ENCODE data around the gene CFAP52. TPM values are rescaled to one million over a fixed set of nuclear protein-coding genes. Genes with fewer than 3 reads are reported as not detected.

The CFAP52 gene
- total RNA-seq, 4 donors from 2014 or later = 0.40 to 4.2 TPM; not detected in 2

DNA sequence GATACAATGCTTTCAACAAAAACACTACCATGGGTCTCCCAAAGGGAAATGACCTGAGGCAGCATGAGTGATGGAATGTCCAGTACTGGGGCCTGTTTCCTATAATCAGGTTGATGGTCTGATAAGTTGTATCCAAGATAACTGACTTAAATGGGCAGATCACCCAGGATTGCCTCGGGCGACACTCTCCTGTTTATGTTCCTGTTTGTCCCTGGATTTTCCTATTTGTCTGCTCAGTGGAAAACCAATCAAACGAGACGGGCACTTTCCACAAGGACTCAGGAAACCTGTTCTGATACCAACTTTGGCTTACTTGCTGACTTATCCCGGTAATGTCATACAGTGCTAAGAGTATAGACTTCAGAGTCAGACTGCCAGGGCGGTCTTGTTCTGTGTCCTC, 96.2 kb downstream of the CFAP52 start:
- no peak overlapping the region for H3K4me3 ChIP-seq
- H3K9me3 ChIP-seq = no peaks in the 10 kb centered on the region
- no peak overlapping the region for H3K27ac ChIP-seq
- no peak for ATAC-seq
- 94 to 96% methylated on average over 5 to 6 of the region's 6 CpGs for WGBS, 2 donors (ENCODE audit: low coverage in 1 of 2)
- no peaks in the 10 kb centered on the region for H3K36me3 ChIP-seq
- no peaks in the 10 kb centered on the region for H3K4me1 ChIP-seq
- H3K27me3 ChIP-seq = peaks cover 21% of the 10 kb centered on the region
- TF ChIP-seq POLR2A (IDR thresholded peaks at IDR 0.05) = no peak
- TF ChIP-seq EP300 (IDR thresholded peaks at IDR 0.05) = no peak
- TF ChIP-seq CTCF (IDR thresholded peaks at IDR 0.05) = no peak
- TF ChIP-seq POLR2AphosphoS5 (IDR thresholded peaks at IDR 0.05) = no peak

GRCh38 chr17:9676084-9676483, 99.6 kb downstream of the CFAP52 start:
- Histone ChIP-seq H3K27ac (no peak overlapping the region), H3K27me3 (no peaks in the 10 kb centered on the region), H3K36me3 (no peaks in the 10 kb centered on the region), H3K4me1 (no peaks in the 10 kb centered on the region), H3K4me3 (no peak overlapping the region), H3K9me3 (peaks cover 0 to 15% (median 0%) of the 10 kb centered on the region in 3 donors)
- WGBS, 2 donors (ENCODE audit: low coverage in 1 of 2) = 84 to 91% methylated on average over 4 of the region's 4 CpGs
- ATAC-seq = no peak
- TF ChIP-seq POLR2A (IDR thresholded peaks at IDR 0.05) (no peak), POLR2AphosphoS5 (IDR thresholded peaks at IDR 0.05) (no peak), CTCF (IDR thresholded peaks at IDR 0.05) (peak in 1 of 4 experiments; percentile 18)

- no peak for TF ChIP-seq POLR2AphosphoS5 (IDR thresholded peaks at IDR 0.05)
- no peak for TF ChIP-seq CTCF (IDR thresholded peaks at IDR 0.05)
- no peak for TF ChIP-seq POLR2A (IDR thresholded peaks at IDR 0.05)
- TF ChIP-seq EP300 (IDR thresholded peaks at IDR 0.05) = no peak
- Histone ChIP-seq H3K9me3 (peaks cover 0 to 15% (median 0%) of the 10 kb centered on the region in 3 donors), H3K36me3 (no peaks in the 10 kb centered on the region), H3K4me1 (no peaks in the 10 kb centered on the region), H3K27ac (no peak overlapping the region), H3K4me3 (no peak overlapping the region), H3K27me3 (no peaks in the 10 kb centered on the region)
- no peak for ATAC-seq
- WGBS, 2 donors (ENCODE audit: low coverage in 1 of 2) = 88% methylated on average over 3 of the region's 4 CpGs; no CpG with 5 or more reads in 1 of the 2 donors
Observed at GRCh38 chr17:9676820-9677310, 100.4 kb downstream of the CFAP52 start.

GRCh38 chr17:9677411-9677810, 101.0 kb downstream of the CFAP52 start:
- Histone ChIP-seq H3K4me3 (no peak overlapping the region), H3K36me3 (no peaks in the 10 kb centered on the region), H3K27ac (no peak overlapping the region), H3K27me3 (no peaks in the 10 kb centered on the region), H3K9me3 (peaks cover 0 to 15% (median 0%) of the 10 kb centered on the region in 3 donors), H3K4me1 (no peaks in the 10 kb centered on the region)
- WGBS, 2 donors (ENCODE audit: low coverage in 1 of 2) = 68 to 81% methylated on average over 5 to 7 of the region's 7 CpGs
- no peak for ATAC-seq
- TF ChIP-seq EP300 (IDR thresholded peaks at IDR 0.05) = no peak
- TF ChIP-seq CTCF (IDR thresholded peaks at IDR 0.05) = no peak
- no peak for TF ChIP-seq POLR2A (IDR thresholded peaks at IDR 0.05)
- TF ChIP-seq POLR2AphosphoS5 (IDR thresholded peaks at IDR 0.05) = no peak

DNA sequence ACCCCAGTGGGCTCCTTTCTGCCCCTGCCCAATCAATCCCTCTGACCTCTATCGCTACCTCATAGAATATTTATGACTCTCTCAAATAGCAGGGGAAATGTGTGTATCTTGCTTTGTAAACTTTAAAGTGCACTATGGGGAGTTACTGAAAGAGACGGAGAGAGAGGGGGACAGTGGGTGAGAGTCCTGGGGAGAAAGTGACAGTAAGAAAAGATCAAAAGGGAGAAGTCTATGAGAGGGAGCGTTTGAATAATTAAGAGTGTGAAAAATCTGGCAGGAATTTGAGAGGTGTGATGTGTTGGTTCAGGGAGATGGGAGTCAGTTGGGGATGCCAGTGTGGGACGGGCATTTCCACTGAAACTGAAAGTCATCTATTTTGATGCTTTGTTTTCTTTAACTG, 101.5 kb downstream of the CFAP52 start:
- 57 to 58% methylated on average over 3 to 4 of the region's 4 CpGs for WGBS, 2 donors (ENCODE audit: low coverage in 1 of 2)
- Histone ChIP-seq H3K9me3 (peaks cover 0 to 15% (median 0%) of the 10 kb centered on the region in 3 donors), H3K27ac (no peak overlapping the region), H3K36me3 (no peaks in the 10 kb centered on the region), H3K27me3 (no peaks in the 10 kb centered on the region), H3K4me3 (no peak overlapping the region), H3K4me1 (no peaks in the 10 kb centered on the region)
- ATAC-seq = no peak
- TF ChIP-seq CTCF (IDR thresholded peaks at IDR 0.05) = no peak
- no peak for TF ChIP-seq POLR2AphosphoS5 (IDR thresholded peaks at IDR 0.05)
- TF ChIP-seq EP300 (IDR thresholded peaks at IDR 0.05) = no peak
- TF ChIP-seq POLR2A (IDR thresholded peaks at IDR 0.05) = no peak
